K562 (cell line): ENCODE results near the gene KDM4F. TPM values are rescaled to one million over a fixed set of nuclear protein-coding genes. Genes with fewer than 3 reads are reported as not detected.

Experiments
- ADNP ChIP-seq: fragments of 200-800 bp; sonication (Bioruptor generic); IDR thresholded peaks from 2 replicates; pipeline ENCODE4 v1.6.1; 2016; ENCODE audit warnings: missing genetic modification characterization, missing compliant biosample characterization
- ASH1L ChIP-seq: fragments of 450-650 bp; IDR thresholded peaks from 2 replicates; pipeline ENCODE4 v1.6.1; 2018; ENCODE audit warnings: borderline replicate concordance, mild to moderate bottlenecking, low read depth; ENCODE audit not compliant: partially characterized antibody
- CBFA2T2 ChIP-seq: fragments of 450-650 bp; conservative IDR thresholded peaks from 2 replicates; pipeline ENCODE4 v1.6.1; 2017; ENCODE audit warnings: mild to moderate bottlenecking
- CBX3 ChIP-seq, 2 experiments: IDR thresholded peaks; 1 replicate in 1 of 2; 2 replicates in 1 of 2; pipeline ENCODE4 v1.6.1; 2012; ENCODE audit warnings: inconsistent platforms in 2 of 2, low read length in 2 of 2, borderline replicate concordance in 1 of 2, control low read depth in 1 of 2
- CREBBP ChIP-seq: IDR thresholded peaks from one replicate; pipeline ENCODE4 v1.6.1; 2012; ENCODE audit warnings: low read depth, mild to moderate bottlenecking, control low read depth, inconsistent platforms, low read length
- CXXC5 ChIP-seq: fragments of 250-450 bp; sonication (Bioruptor Pico); IDR thresholded peaks from 2 replicates; pipeline ENCODE4 v1.8.0; 2022; ENCODE audit warnings: inconsistent platforms, mild to moderate bottlenecking, moderate library complexity
- DPF2 ChIP-seq: fragments of 450-650 bp; IDR thresholded peaks from 2 replicates; pipeline ENCODE4 v1.6.1; 2016
- GATAD2A ChIP-seq: fragments of 450-650 bp; IDR thresholded peaks from 2 replicates; pipeline ENCODE4 v1.6.1; 2017
- HNRNPL ChIP-seq: fragments of 200-400 bp; formaldehyde crosslinking; IDR thresholded peaks from 2 replicates; pipeline ENCODE4 v1.6.1; 2017; ENCODE audit warnings: low read depth, mild to moderate bottlenecking, low read length
- KAT2B ChIP-seq: IDR thresholded peaks from one replicate; pipeline ENCODE4 v1.6.1; 2012; ENCODE audit warnings: low read depth, mild to moderate bottlenecking, control low read depth, inconsistent platforms, low read length, moderate library complexity
- MEF2D ChIP-seq: conservative IDR thresholded peaks from 2 replicates; pipeline ENCODE4 v1.6.1; 2016; ENCODE audit warnings: low read depth, missing genetic modification characterization, missing compliant biosample characterization
- NCOR1 ChIP-seq: fragments of 450-650 bp; IDR thresholded peaks from 2 replicates; pipeline ENCODE4 v1.6.1; 2016; ENCODE audit warnings: mild to moderate bottlenecking, moderate library complexity
- RBM25 ChIP-seq: fragments of 200-400 bp; formaldehyde crosslinking; IDR thresholded peaks from 2 replicates; pipeline ENCODE4 v1.6.1; 2018; ENCODE audit warnings: low read length, low read depth, moderate library complexity; ENCODE audit not compliant: severe bottlenecking
- SMARCE1 ChIP-seq: fragments of 450-650 bp; IDR thresholded peaks from 2 replicates; pipeline ENCODE4 v1.7.1; 2016; ENCODE audit warnings: mild to moderate bottlenecking
- TEAD4 ChIP-seq, 2 experiments: sonication (generic) in 1 of 2; formaldehyde crosslinking in 1 of 2; IDR thresholded peaks; 2 replicates each; pipeline versions ENCODE4 v1.6.1 to v1.8.0; 2012 to 2022; ENCODE audit warnings: borderline replicate concordance in 1 of 2, inconsistent platforms in 1 of 2, low read length in 1 of 2, mild to moderate bottlenecking in 1 of 2, missing genetic modification reagents in 1 of 2
- TOE1 ChIP-seq, 2 experiments: fragments of 450-650 bp in 1 of 2; sonication (generic) in 1 of 2; formaldehyde crosslinking in 1 of 2; IDR thresholded peaks; 2 replicates each; pipeline versions ENCODE4 v1.7.1 to v1.8.0; 2016 to 2022; ENCODE audit warnings: borderline replicate concordance in 2 of 2, mild to moderate bottlenecking in 2 of 2, antibody characterized with exemption in 1 of 2, inconsistent platforms in 1 of 2, low read depth in 1 of 2, missing genetic modification reagents in 1 of 2, moderate library complexity in 1 of 2
- ZBTB17 ChIP-seq: fragments of 450-650 bp; formaldehyde crosslinking; IDR thresholded peaks from 2 replicates; pipeline ENCODE4 v1.4.0; 2020; ENCODE audit warnings: mild to moderate bottlenecking
- ZNF444 ChIP-seq: fragments of 250-450 bp; sonication (Bioruptor Pico); IDR thresholded peaks from 2 replicates; pipeline ENCODE4 v1.4.0; 2020; ENCODE audit warnings: mild to moderate bottlenecking, moderate library complexity
- polyA plus RNA-seq, 8 experiments: library from polyadenylated mRNA; depleted of rRNA in 4 of 8; stranded (reverse) in 5 of 8; unstranded in 3 of 8; fragments of >200 nt; fragmentation: Nextera tagmentation in 2 of 8; fragmentation: Illumina TruSeq in 1 of 8; extraction: Ambion mirVana in 2 of 8; extraction: Trizol in 1 of 8; gene quantifications; 2 replicates each; pipeline versions ENCODE4 v1.2.1 to v1.2.3, GENCODE V29; 2011 to 2014; ENCODE audit warnings: inconsistent platforms in 1 of 8, missing spikeins in 1 of 8
- total RNA-seq, 7 experiments: library from RNA; depleted of rRNA in 6 of 7; stranded (reverse); fragments of >200 nt in 6 of 7; fragmentation: Illumina TruSeq in 2 of 7; extraction: Trizol in 2 of 7; gene quantifications; 2 replicates each; pipeline versions ENCODE4 v1.2.1 to v1.2.3, GENCODE V29; 2011 to 2021; ENCODE audit warnings: low replicate concordance in 1 of 7
- TF ChIP-seq, protein P1 (sequence below): fragments of 450-650 bp; IDR thresholded peaks from 2 replicates; pipeline ENCODE4 v1.7.1; 2018; ENCODE audit warnings: mild to moderate bottlenecking, low read depth; ENCODE audit not compliant: partially characterized antibody
- TF ChIP-seq, protein P2 (sequence below), 2 experiments: IDR thresholded peaks; 2 replicates each; pipeline ENCODE4 v1.6.1; 2011; ENCODE audit warnings: borderline replicate concordance in 1 of 2, control low read depth in 1 of 2, low read depth in 1 of 2, low read length in 1 of 2, mild to moderate bottlenecking in 1 of 2, mixed read lengths in 1 of 2, moderate library complexity in 1 of 2; ENCODE audit not compliant: insufficient read depth in 1 of 2, insufficient read length in 1 of 2, poor library complexity in 1 of 2, severe bottlenecking in 1 of 2; ENCODE audit errors: extremely low read depth in 1 of 2
- TF ChIP-seq, protein P3 (sequence below): fragments of 450-650 bp; IDR thresholded peaks from 2 replicates; pipeline ENCODE4 v1.6.1; 2016; ENCODE audit warnings: missing biosample characterization, missing genetic modification characterization
- TF ChIP-seq, protein P4 (sequence below), 2 experiments: fragments of 450-650 bp; conservative IDR thresholded peaks; 2 replicates each; pipeline ENCODE4 v1.6.1; 2017; ENCODE audit warnings: mild to moderate bottlenecking in 2 of 2, moderate library complexity in 2 of 2

The KDM4F gene
- total and polyA plus RNA-seq, 9 of the 15 experiments (the other 6 are each of a cell fraction or from before 2014, with no cell fraction given), result not detected

DNA sequence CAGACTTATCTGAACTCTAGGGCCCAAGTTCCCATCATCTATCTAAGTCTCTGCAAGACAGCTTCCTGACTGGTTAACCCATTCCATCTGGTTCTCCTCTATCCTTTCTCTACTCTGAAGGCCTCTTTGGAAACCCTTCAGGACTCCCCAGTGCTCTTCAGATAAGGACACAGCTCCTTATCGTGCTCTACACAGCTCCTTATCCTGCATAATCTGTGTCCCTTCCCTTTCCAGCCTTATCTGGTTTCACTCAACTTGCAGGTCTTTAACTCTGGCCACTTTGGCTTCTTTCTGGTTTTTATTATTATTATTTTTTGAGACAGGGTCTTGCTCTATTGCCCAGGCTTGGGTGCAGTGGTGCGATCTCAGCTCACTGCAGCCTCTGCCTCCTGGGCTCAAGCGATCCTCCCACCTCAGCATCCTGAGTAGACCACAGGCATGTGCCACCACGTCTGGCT, 51.0 kb downstream of the KDM4F start (continued):
- TF ChIP-seq TOE1 (IDR thresholded peaks at IDR 0.05; ENCODE audit: borderline replicate concordance) (peak; percentile 72; the same call in 1 of the 2 replicates), TOE1 (CRISPR knock-in tag; IDR thresholded peaks at IDR 0.05; ENCODE audit: borderline replicate concordance, low read depth) (no peak), KAT2B (no peak), CREBBP (no peak), GATAD2A (peak; percentile 81), HNRNPL (no peak), ZNF444 (CRISPR knock-in tag) (no peak), DPF2 (peak; percentile 96), ZBTB17 (peak; percentile 60; the same call in 1 of the 2 replicates), CBFA2T2 (peak; percentile 98), RBM25 (peak; percentile 51), CXXC5 (peak; percentile 80), ADNP (peak; percentile 96), ASH1L (no peak), MEF2D (peak; percentile 48; the same call in 1 of the 2 replicates), CBX3 (IDR thresholded peaks at IDR 0.05; ENCODE audit: borderline replicate concordance in 1 of 2, low read length in 2 of 2) (peak in 1 of 2 experiments; percentile 22; a peak in 1 of 3 replicates), TEAD4 (IDR thresholded peaks at IDR 0.05; ENCODE audit: low read length) (peak; percentile 98), TEAD4 (CRISPR knock-in tag; IDR thresholded peaks at IDR 0.05; ENCODE audit: borderline replicate concordance) (no peak), NCOR1 (peak; percentile 96), SMARCE1 (peak; percentile 97)
- TF ChIP-seq, protein P1, sequence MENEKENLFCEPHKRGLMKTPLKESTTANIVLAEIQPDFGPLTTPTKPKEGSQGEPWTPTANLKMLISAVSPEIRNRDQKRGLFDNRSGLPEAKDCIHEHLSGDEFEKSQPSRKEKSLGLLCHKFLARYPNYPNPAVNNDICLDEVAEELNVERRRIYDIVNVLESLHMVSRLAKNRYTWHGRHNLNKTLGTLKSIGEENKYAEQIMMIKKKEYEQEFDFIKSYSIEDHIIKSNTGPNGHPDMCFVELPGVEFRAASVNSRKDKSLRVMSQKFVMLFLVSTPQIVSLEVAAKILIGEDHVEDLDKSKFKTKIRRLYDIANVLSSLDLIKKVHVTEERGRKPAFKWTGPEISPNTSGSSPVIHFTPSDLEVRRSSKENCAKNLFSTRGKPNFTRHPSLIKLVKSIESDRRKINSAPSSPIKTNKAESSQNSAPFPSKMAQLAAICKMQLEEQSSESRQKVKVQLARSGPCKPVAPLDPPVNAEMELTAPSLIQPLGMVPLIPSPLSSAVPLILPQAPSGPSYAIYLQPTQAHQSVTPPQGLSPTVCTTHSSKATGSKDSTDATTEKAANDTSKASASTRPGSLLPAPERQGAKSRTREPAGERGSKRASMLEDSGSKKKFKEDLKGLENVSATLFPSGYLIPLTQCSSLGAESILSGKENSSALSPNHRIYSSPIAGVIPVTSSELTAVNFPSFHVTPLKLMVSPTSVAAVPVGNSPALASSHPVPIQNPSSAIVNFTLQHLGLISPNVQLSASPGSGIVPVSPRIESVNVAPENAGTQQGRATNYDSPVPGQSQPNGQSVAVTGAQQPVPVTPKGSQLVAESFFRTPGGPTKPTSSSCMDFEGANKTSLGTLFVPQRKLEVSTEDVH, result no peak
- TF ChIP-seq, protein P2, sequence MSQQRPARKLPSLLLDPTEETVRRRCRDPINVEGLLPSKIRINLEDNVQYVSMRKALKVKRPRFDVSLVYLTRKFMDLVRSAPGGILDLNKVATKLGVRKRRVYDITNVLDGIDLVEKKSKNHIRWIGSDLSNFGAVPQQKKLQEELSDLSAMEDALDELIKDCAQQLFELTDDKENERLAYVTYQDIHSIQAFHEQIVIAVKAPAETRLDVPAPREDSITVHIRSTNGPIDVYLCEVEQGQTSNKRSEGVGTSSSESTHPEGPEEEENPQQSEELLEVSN (IDR thresholded peaks at IDR 0.05; ENCODE audit: borderline replicate concordance in 1 of 2, extremely low read depth in 1 of 2, insufficient read depth in 1 of 2, insufficient read length in 1 of 2, low read depth in 1 of 2, low read length in 1 of 2, poor library complexity in 1 of 2, severe bottlenecking in 1 of 2), result no peak
- TF ChIP-seq, protein P3, sequence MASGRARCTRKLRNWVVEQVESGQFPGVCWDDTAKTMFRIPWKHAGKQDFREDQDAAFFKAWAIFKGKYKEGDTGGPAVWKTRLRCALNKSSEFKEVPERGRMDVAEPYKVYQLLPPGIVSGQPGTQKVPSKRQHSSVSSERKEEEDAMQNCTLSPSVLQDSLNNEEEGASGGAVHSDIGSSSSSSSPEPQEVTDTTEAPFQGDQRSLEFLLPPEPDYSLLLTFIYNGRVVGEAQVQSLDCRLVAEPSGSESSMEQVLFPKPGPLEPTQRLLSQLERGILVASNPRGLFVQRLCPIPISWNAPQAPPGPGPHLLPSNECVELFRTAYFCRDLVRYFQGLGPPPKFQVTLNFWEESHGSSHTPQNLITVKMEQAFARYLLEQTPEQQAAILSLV, result 0 out of 2 replicates have a peak, but pooled peaks have one; percentile 15
- TF ChIP-seq, protein P4, sequence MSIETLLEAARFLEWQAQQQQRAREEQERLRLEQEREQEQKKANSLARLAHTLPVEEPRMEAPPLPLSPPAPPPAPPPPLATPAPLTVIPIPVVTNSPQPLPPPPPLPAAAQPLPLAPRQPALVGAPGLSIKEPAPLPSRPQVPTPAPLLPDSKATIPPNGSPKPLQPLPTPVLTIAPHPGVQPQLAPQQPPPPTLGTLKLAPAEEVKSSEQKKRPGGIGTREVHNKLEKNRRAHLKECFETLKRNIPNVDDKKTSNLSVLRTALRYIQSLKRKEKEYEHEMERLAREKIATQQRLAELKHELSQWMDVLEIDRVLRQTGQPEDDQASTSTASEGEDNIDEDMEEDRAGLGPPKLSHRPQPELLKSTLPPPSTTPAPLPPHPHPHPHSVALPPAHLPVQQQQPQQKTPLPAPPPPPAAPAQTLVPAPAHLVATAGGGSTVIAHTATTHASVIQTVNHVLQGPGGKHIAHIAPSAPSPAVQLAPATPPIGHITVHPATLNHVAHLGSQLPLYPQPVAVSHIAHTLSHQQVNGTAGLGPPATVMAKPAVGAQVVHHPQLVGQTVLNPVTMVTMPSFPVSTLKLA (conservative IDR thresholded peaks at IDR 0.05), result peak in 1 of 2 experiments; percentile 35; a peak in 1 of 4 replicates
